Body of pancreas (tissue), 4 donors: ENCODE results near the gene TNFAIP6.

Source experiments
- CTCF ChIP-seq, 7 experiments: fragments of 450-650 bp in 4 of 7; fragments of 200-600 bp in 3 of 7; sonication (generic) in 3 of 7; IDR thresholded peaks; one replicate each; pipeline ENCODE4 v1.5.1; 2016 to 2019; ENCODE audit warnings: antibody characterized with exemption in 7 of 7
- POLR2A ChIP-seq, 3 donors: fragments of 450-650 bp; IDR thresholded peaks; one replicate each; pipeline ENCODE4 v1.6.1; 2016; ENCODE audit warnings: antibody characterized with exemption in 3 of 3, mild to moderate bottlenecking in 2 of 3

- TF ChIP-seq CTCF (IDR thresholded peaks at IDR 0.05) = no peak
- TF ChIP-seq POLR2A (IDR thresholded peaks at IDR 0.05) = no peak
Observed at GRCh38 chr2:151417650-151418049, 60.3 kb downstream of the TNFAIP6 start.
